Ishikawa (cell line): ENCODE results near the gene BLOC1S4.

ENCODE experiments used
- TCF12 ChIP-seq: IDR thresholded peaks from 2 replicates; pipeline ENCODE4 v1.6.1; 2012; ENCODE audit warnings: low read depth
- TF ChIP-seq, protein P1 (sequence below): IDR thresholded peaks from 2 replicates; pipeline ENCODE4 v1.6.1; 2012
- TF ChIP-seq, protein P2 (sequence below): IDR thresholded peaks from 2 replicates; pipeline ENCODE4 v1.6.1; 2012
- TF ChIP-seq, protein P3 (sequence below): IDR thresholded peaks from 2 replicates; pipeline ENCODE4 v1.6.1; 2012; ENCODE audit warnings: low read depth, mild to moderate bottlenecking

DNA sequence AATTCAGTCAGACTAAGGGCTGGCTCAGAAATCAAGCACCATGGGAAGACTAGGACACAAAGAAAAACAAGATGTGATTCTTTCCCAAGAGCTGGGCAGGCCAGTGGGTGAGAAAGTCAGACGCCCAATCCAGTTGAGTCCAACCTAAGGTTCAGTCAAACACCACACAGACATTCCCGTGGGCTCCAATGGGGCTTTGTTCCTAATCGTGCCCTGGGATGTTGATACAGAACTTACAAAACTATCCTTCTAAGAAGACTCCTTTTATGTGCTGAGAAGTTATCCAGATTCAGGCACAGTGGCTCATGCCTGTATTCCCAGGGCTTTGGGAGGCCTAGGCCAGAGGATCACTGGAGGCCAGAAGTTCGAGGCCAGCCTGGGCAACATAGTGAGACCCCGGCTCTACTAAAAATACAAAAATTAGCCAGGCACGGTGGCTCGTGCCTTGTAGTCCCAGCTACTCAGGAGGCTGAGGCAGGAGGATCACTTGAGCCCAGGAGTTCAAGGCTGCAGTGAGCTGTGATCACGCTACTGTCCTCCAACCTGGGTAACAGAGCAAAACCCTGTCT is 3.7 kb downstream of the BLOC1S4 start:
- TF ChIP-seq, protein P1, sequence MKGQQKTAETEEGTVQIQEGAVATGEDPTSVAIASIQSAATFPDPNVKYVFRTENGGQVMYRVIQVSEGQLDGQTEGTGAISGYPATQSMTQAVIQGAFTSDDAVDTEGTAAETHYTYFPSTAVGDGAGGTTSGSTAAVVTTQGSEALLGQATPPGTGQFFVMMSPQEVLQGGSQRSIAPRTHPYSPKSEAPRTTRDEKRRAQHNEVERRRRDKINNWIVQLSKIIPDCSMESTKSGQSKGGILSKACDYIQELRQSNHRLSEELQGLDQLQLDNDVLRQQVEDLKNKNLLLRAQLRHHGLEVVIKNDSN = no peak
- no peak for TF ChIP-seq TCF12
- TF ChIP-seq, protein P2, sequence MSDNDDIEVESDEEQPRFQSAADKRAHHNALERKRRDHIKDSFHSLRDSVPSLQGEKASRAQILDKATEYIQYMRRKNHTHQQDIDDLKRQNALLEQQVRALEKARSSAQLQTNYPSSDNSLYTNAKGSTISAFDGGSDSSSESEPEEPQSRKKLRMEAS = no peak
- TF ChIP-seq, protein P3, sequence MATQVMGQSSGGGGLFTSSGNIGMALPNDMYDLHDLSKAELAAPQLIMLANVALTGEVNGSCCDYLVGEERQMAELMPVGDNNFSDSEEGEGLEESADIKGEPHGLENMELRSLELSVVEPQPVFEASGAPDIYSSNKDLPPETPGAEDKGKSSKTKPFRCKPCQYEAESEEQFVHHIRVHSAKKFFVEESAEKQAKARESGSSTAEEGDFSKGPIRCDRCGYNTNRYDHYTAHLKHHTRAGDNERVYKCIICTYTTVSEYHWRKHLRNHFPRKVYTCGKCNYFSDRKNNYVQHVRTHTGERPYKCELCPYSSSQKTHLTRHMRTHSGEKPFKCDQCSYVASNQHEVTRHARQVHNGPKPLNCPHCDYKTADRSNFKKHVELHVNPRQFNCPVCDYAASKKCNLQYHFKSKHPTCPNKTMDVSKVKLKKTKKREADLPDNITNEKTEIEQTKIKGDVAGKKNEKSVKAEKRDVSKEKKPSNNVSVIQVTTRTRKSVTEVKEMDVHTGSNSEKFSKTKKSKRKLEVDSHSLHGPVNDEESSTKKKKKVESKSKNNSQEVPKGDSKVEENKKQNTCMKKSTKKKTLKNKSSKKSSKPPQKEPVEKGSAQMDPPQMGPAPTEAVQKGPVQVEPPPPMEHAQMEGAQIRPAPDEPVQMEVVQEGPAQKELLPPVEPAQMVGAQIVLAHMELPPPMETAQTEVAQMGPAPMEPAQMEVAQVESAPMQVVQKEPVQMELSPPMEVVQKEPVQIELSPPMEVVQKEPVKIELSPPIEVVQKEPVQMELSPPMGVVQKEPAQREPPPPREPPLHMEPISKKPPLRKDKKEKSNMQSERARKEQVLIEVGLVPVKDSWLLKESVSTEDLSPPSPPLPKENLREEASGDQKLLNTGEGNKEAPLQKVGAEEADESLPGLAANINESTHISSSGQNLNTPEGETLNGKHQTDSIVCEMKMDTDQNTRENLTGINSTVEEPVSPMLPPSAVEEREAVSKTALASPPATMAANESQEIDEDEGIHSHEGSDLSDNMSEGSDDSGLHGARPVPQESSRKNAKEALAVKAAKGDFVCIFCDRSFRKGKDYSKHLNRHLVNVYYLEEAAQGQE = no peak
